Ureter (tissue), 1 donor: Measurements from ENCODE around the gene CDCP1. TPM values are rescaled to one million over a fixed set of nuclear protein-coding genes. Genes with fewer than 3 reads are reported as not detected.
"Not testable (repeated sequence)": the region's sequence is repeated elsewhere in the genome, so short reads cannot be mapped to it uniquely, and the experiment has no call there.

Source experiments
- DNase-seq: peaks from one replicate; pipeline ENCODE4 v3.0.0-alpha.2; 2020; ENCODE audit warnings: low spot score
- total RNA-seq: library from RNA; stranded (reverse); gene quantifications from one replicate; pipeline ENCODE4 v1.2.4, GENCODE V29; 2023
- donor health status: DM: yes; HTN: yes; CAD: no.

The CDCP1 gene
- total RNA-seq, 1 donor from 2014 or later, result 40.6 TPM

- no peak for DNase-seq
Measured at GRCh38 chr3:45170096-45170495, 23.9 kb upstream of the CDCP1 start.

GRCh38 chr3:45169125-45169904, 23.1 kb upstream of the CDCP1 start:
- no peak for DNase-seq

GRCh38 chr3:45168451-45168850, 22.3 kb upstream of the CDCP1 start:
- DNase-seq, result no peak

GRCh38 chr3:45167011-45167911, 21.1 kb upstream of the CDCP1 start:
- peak; percentile 91 for DNase-seq

GRCh38 chr3:45166321-45166879, 20.2 kb upstream of the CDCP1 start:
- no peak for DNase-seq

GRCh38 chr3:45165497-45166283, 19.5 kb upstream of the CDCP1 start:
- DNase-seq, result no peak

GRCh38 chr3:45164056-45164455, 17.9 kb upstream of the CDCP1 start:
- DNase-seq, result no peak

GRCh38 chr3:45163481-45163880, 17.3 kb upstream of the CDCP1 start:
- DNase-seq, result no peak

- DNase-seq, result no peak
Measured at GRCh38 chr3:45154641-45155147, 8.5 kb upstream of the CDCP1 start.

- DNase-seq, result no peak
Measured at GRCh38 chr3:45153658-45154437, 7.7 kb upstream of the CDCP1 start.

GRCh38 chr3:45152307-45152706, 6.1 kb upstream of the CDCP1 start:
- DNase-seq, result no peak

GRCh38 chr3:45151100-45151499, 4.9 kb upstream of the CDCP1 start:
- DNase-seq, result no peak

- no peak for DNase-seq
Measured at GRCh38 chr3:45148921-45149320, 2.7 kb upstream of the CDCP1 start.

GRCh38 chr3:45145223-45145622, 955 bp downstream of the CDCP1 start:
- peak; percentile 55 for DNase-seq

GRCh38 chr3:45143673-45144671, 2.2 kb downstream of the CDCP1 start:
- DNase-seq, result no peak

GRCh38 chr3:45140770-45141155, 5.4 kb downstream of the CDCP1 start:
- not testable (repeated sequence) for DNase-seq

GRCh38 chr3:45140141-45140769, 5.9 kb downstream of the CDCP1 start:
- no peak for DNase-seq

- DNase-seq, result peak; percentile 52
Measured at GRCh38 chr3:45139372-45140140, 6.6 kb downstream of the CDCP1 start.
